ENCODE measurements around the gene EFR3B. TPM values are rescaled to one million over a fixed set of nuclear protein-coding genes. Genes with fewer than 3 reads are reported as not detected.
"Not testable (repeated sequence)": the region's sequence is repeated elsewhere in the genome, so short reads cannot be mapped to it uniquely, and the experiment has no call there.

The EFR3B gene
- total RNA-seq, 1 donor from 2014 or later, result 1.5 TPM

- no peaks in the 10 kb centered on the region for H3K36me3 ChIP-seq
- TF ChIP-seq POLR2AphosphoS5 (IDR thresholded peaks at IDR 0.05; ENCODE audit: insufficient read depth in 1 of 2, low read depth in 1 of 2), result no peak
- H3K27me3 ChIP-seq, result no peaks in the 10 kb centered on the region
- intact Hi-C loops (cut with DNase I), result loop anchor here (10.0 kb wide), 1 partner anchor 708 kb away; no protein-coding TSS in a partner anchor
- H3K9me3 ChIP-seq, result no peaks in the 10 kb centered on the region
- no peak for DNase-seq (ENCODE audit: extremely low spot score in 2 of 2)
- no peaks in the 10 kb centered on the region for H3K4me1 ChIP-seq
- no peak overlapping the region for H3K27ac ChIP-seq
- H3K4me3 ChIP-seq, result no peak overlapping the region
Measured at GRCh38 chr2:25122367-25122766, 80.5 kb downstream of the EFR3B start.

- Histone ChIP-seq H3K27me3 (no peaks in the 10 kb centered on the region), H3K9me3 (no peaks in the 10 kb centered on the region), H3K4me3 (no peak overlapping the region), H3K36me3 (no peaks in the 10 kb centered on the region), H3K4me1 (no peaks in the 10 kb centered on the region), H3K27ac (no peak overlapping the region)
- TF ChIP-seq POLR2A (IDR thresholded peaks at IDR 0.05) (no peak), POLR2AphosphoS5 (IDR thresholded peaks at IDR 0.05; ENCODE audit: insufficient read depth in 1 of 2, low read depth in 1 of 2) (no peak), CTCF (IDR thresholded peaks at IDR 0.05) (no peak)
- no peak for DNase-seq (ENCODE audit: extremely low spot score in 2 of 2)
- intact Hi-C loops (cut with DNase I), result loop anchor here (10.0 kb wide), 1 partner anchor 709 kb away; no protein-coding TSS in a partner anchor
Measured at GRCh38 chr2:25123682-25124081, 81.8 kb downstream of the EFR3B start.

GRCh38 chr2:25125189-25125588 lies 83.3 kb downstream of the EFR3B start:
- no peak for TF ChIP-seq CTCF (IDR thresholded peaks at IDR 0.05)
- TF ChIP-seq POLR2AphosphoS5 (IDR thresholded peaks at IDR 0.05; ENCODE audit: insufficient read depth in 1 of 2, low read depth in 1 of 2), result no peak
- no peak for TF ChIP-seq POLR2A (IDR thresholded peaks at IDR 0.05)
- no peaks in the 10 kb centered on the region for H3K4me1 ChIP-seq
- no peak overlapping the region for H3K27ac ChIP-seq
- no peak for DNase-seq (ENCODE audit: extremely low spot score in 2 of 2)
- intact Hi-C loops (cut with DNase I), result loop anchor here (10.0 kb wide), 1 partner anchor 710 kb away; no protein-coding TSS in a partner anchor
- no peaks in the 10 kb centered on the region for H3K36me3 ChIP-seq
- H3K27me3 ChIP-seq, result no peaks in the 10 kb centered on the region
- no peaks in the 10 kb centered on the region for H3K9me3 ChIP-seq
- no peak overlapping the region for H3K4me3 ChIP-seq

GRCh38 chr2:25125976-25126375 lies 84.1 kb downstream of the EFR3B start:
- intact Hi-C loops (cut with DNase I), result loop anchor here (10.0 kb wide), 1 partner anchor 711 kb away; no protein-coding TSS in a partner anchor

GRCh38 chr2:25127071-25127470 lies 85.2 kb downstream of the EFR3B start:
- not testable (repeated sequence) for H3K4me3 ChIP-seq; H3K4me1 ChIP-seq; DNase-seq (ENCODE audit: extremely low spot score in 2 of 2); H3K27me3 ChIP-seq; H3K27ac ChIP-seq; H3K36me3 ChIP-seq; H3K9me3 ChIP-seq
- intact Hi-C loops (cut with DNase I), result loop anchor here (10.0 kb wide), 1 partner anchor 712 kb away; no protein-coding TSS in a partner anchor

More at GRCh38 chr2:25125976-25126375, 84.1 kb downstream of the EFR3B start:
- Histone ChIP-seq H3K36me3 (no peaks in the 10 kb centered on the region), H3K9me3 (no peaks in the 10 kb centered on the region), H3K27ac (no peak overlapping the region), H3K4me1 (no peaks in the 10 kb centered on the region), H3K4me3 (no peak overlapping the region), H3K27me3 (no peaks in the 10 kb centered on the region)
- TF ChIP-seq POLR2A (IDR thresholded peaks at IDR 0.05) (no peak), POLR2AphosphoS5 (IDR thresholded peaks at IDR 0.05; ENCODE audit: insufficient read depth in 1 of 2, low read depth in 1 of 2) (no peak), CTCF (IDR thresholded peaks at IDR 0.05) (no peak)
- no peak for DNase-seq (ENCODE audit: extremely low spot score in 2 of 2)

- H3K4me1 ChIP-seq, result peaks cover 10% of the 10 kb centered on the region
- intact Hi-C loops (cut with DNase I), result loop anchor here (2.0 to 10.0 kb wide), 2 partner anchors 153 to 713 kb away; no protein-coding TSS in a partner anchor
- no peaks in the 10 kb centered on the region for H3K36me3 ChIP-seq
- peak overlapping the region; percentile 20 for H3K27ac ChIP-seq
- H3K4me3 ChIP-seq, result no peak overlapping the region
- TF ChIP-seq CTCF (IDR thresholded peaks at IDR 0.05) (no peak), POLR2AphosphoS5 (IDR thresholded peaks at IDR 0.05; ENCODE audit: insufficient read depth in 1 of 2, low read depth in 1 of 2) (no peak), POLR2A (IDR thresholded peaks at IDR 0.05) (no peak)
- H3K27me3 ChIP-seq, result no peaks in the 10 kb centered on the region
- no peak for DNase-seq (ENCODE audit: extremely low spot score in 2 of 2)
- H3K9me3 ChIP-seq, result no peaks in the 10 kb centered on the region
Measured at GRCh38 chr2:25127646-25128045, 85.8 kb downstream of the EFR3B start.
